ENCODE results near the gene LRRC3. TPM values are rescaled to one million over a fixed set of nuclear protein-coding genes. Genes with fewer than 3 reads are reported as not detected.

LRRC3 gene
- total RNA-seq, 3 donors from 2014 or later, result 2.1 to 17.9 (median 2.7) TPM

DNA sequence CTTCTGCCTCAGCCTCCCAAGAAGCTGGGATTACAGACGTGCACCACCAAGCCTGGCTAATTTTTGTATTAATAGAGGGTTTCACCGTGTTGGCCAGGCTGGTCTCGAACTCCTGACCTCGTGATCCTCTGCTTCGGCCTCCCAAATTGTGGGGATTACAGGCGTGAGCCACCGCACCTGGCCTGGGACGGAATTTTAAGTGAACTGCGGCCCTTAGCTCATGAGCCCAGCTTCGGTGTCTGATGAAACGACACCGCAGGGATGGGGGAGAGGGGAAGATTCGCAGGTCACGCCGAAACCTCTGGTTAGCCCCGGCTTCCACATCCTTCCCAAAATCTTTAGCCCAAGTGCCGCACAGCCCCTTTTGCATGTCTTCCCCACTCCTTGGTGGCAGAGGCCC is 39.1 kb downstream of the LRRC3 start:
- TF ChIP-seq, protein P1, sequence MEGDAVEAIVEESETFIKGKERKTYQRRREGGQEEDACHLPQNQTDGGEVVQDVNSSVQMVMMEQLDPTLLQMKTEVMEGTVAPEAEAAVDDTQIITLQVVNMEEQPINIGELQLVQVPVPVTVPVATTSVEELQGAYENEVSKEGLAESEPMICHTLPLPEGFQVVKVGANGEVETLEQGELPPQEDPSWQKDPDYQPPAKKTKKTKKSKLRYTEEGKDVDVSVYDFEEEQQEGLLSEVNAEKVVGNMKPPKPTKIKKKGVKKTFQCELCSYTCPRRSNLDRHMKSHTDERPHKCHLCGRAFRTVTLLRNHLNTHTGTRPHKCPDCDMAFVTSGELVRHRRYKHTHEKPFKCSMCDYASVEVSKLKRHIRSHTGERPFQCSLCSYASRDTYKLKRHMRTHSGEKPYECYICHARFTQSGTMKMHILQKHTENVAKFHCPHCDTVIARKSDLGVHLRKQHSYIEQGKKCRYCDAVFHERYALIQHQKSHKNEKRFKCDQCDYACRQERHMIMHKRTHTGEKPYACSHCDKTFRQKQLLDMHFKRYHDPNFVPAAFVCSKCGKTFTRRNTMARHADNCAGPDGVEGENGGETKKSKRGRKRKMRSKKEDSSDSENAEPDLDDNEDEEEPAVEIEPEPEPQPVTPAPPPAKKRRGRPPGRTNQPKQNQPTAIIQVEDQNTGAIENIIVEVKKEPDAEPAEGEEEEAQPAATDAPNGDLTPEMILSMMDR (IDR thresholded peaks at IDR 0.05), result no peak
- H3K9me3 ChIP-seq, result peaks cover 4% of the 10 kb centered on the region
- no peak overlapping the region for H3K4me3 ChIP-seq
- peaks cover 3% of the 10 kb centered on the region for H3K4me1 ChIP-seq (ENCODE audit: low read depth)
- H3K36me3 ChIP-seq (ENCODE audit: low read depth), result no peaks in the 10 kb centered on the region
- intact Hi-C loops (cut with DNase I, micrococcal nuclease), result no loop called here
- ATAC-seq, result no peak
- DNase-seq, result no peak

DNA sequence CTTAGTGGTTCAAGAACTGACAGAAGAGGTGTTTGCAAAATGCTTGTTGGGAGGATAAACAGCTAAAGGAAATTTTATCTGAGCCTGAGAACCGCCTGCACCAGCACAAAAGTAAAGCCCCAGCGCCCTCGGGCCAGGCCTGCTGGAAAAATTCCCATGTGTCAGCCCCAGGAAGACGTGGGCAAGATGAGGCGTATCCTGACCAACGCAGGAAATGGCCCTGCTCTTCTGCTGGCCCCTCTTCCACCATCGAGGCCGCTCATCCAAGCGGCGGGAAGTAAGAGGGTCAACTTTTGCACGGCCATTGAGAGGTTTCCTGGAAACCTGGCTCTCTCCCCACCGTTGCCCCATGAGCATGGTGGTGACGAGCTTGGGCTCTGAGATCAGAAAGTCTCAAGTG is 39.6 kb downstream of the LRRC3 start:
- ATAC-seq, result no peak
- no peak for DNase-seq
- no peaks in the 10 kb centered on the region for H3K36me3 ChIP-seq (ENCODE audit: low read depth)
- TF ChIP-seq, protein P1 (IDR thresholded peaks at IDR 0.05), result no peak
- peaks cover 4% of the 10 kb centered on the region for H3K9me3 ChIP-seq
- intact Hi-C loops (cut with DNase I, micrococcal nuclease), result no loop called here
- peaks cover 3% of the 10 kb centered on the region for H3K4me1 ChIP-seq (ENCODE audit: low read depth)
- H3K4me3 ChIP-seq, result no peak overlapping the region

DNA sequence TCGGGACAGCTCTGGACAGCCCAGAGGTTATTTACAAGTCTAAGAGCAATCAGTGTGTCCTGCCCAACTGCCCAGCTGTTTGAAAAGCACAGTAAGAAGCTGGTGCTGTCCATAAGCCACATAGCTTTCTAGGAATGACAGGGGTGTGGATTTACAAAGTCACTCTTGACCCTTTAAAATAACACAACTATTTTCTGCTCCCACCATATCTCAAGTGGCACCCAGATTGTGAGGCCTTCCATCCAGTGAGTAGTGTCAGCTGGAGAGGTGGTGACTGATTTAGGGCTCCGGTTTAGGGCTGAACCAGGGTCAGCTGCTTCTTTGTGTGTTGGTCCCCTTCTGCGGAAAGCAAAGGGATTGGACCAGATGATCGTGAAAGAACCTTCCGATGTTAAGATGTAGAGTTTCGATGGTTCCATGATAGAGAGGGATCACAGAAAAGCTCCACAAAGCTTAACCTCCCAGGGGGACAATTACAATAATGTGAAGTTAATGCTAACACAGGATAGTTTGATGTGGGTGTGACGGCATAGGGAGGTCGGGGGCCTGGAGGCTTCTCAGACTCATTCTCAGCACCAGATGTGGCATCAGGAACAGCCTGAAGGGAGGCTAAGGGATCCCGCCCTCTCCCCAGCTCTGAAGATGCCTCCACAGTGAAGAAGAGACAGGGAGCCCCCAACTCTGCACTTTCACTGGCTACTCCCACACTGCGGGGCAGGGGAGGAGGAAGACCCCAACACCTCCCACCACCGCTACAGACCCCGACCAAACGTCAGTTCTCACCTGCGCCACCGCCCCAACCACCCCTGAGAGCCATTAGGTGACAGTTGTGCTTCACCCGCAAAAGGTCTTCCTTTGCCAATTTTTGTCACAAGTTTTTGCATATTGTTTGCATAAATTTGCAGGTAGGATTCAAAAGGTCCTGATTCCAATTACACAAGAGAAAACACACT is 40.6 kb downstream of the LRRC3 start:
- Histone ChIP-seq H3K36me3 (ENCODE audit: low read depth) (no peaks in the 10 kb centered on the region), H3K4me3 (no peak overlapping the region), H3K9me3 (peaks cover 4% of the 10 kb centered on the region), H3K4me1 (ENCODE audit: low read depth) (peaks cover 3% of the 10 kb centered on the region)
- intact Hi-C loops (cut with DNase I, micrococcal nuclease), result no loop called here
- ATAC-seq, result no peak
- TF ChIP-seq, protein P1 (IDR thresholded peaks at IDR 0.05), result no peak
- DNase-seq, result no peak

DNA sequence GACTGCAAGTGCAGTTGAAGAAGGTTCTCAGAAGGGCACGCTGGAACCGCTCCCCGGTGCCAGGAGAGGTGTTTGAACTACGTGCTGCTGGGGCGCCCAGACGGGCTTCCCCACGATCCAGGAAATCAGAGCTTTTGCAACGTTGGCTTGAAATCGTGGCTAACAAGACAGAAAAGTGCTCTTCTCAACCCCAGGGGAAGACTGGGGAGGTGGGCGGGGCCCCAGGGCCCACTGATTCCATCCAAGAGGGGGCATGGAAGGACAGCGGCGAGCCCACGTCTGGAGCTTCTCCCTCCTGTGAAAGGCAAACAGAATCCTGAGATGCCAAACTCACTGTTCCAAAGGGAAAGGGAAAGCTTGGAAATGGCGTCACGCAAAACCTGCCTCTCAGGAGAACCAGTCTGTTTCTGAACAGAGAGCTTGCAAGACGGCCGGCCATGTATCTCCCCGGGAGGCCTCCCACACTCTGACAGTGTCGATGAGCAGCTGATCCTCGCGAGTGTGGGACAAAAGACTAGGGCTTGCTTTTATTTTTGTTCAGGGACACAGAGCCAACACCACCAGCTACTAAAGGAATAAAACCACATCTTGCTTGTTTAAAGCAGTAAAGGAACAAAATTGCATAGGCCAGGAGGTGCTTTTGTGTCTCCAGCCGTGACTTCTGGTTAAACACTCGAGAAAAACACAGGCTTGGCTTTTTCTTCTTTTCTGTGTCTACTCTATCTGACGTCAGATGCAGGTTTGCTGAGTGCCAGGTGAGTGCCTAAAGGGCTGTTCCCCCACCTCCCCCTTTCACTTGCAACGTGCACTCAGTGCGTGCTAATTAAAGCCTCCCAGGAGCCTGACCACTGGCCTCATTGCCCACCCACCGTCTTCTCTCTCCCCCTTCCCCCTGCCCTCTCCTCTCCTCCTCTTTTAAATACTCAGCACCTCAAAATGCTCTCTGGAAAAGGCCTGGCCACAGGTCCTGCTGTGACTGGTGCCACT is 41.5 kb downstream of the LRRC3 start:
- H3K4me1 ChIP-seq (ENCODE audit: low read depth), result peaks cover 3% of the 10 kb centered on the region
- intact Hi-C loops (cut with DNase I, micrococcal nuclease), result no loop called here
- H3K9me3 ChIP-seq, result peaks cover 4% of the 10 kb centered on the region
- no peaks in the 10 kb centered on the region for H3K36me3 ChIP-seq (ENCODE audit: low read depth)
- TF ChIP-seq, protein P1 (IDR thresholded peaks at IDR 0.05), result no peak
- no peak for DNase-seq
- ATAC-seq, result no peak
- H3K4me3 ChIP-seq, result no peak overlapping the region

DNA sequence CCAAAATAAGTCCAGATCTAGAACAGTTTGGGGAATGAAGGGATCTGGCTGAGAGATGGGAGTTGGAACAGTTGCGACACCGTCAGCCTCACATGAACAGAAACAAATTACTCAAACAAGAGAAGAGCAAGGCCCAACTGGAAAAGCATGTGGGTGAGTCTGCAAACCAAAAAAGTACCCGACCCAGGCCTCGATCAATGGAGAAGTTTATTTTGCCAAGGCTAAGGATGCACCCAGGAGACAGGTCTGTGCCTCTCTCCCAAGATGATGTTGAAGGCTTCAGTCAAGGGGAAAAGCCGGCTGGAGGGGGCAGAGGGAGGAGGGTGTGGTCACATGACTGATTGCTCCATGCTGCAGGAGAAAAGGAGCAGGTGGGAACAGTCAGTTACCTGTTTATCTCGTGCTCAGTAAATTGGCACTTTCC is 42.4 kb downstream of the LRRC3 start:
- Histone ChIP-seq H3K9me3 (peaks cover 4% of the 10 kb centered on the region), H3K36me3 (ENCODE audit: low read depth) (no peaks in the 10 kb centered on the region), H3K4me1 (ENCODE audit: low read depth) (peaks cover 3% of the 10 kb centered on the region), H3K4me3 (no peak overlapping the region)
- intact Hi-C loops (cut with DNase I, micrococcal nuclease), result no loop called here
- ATAC-seq (peak; percentile 38), DNase-seq (no peak)
- TF ChIP-seq, protein P1 (IDR thresholded peaks at IDR 0.05), result no peak

Data from mucosa of descending colon (tissue), 3 donors.